Colonic mucosa (tissue), 4 donors: ENCODE measurements around the gene CD200. TPM values are rescaled to one million over a fixed set of nuclear protein-coding genes. Genes with fewer than 3 reads are reported as not detected.

Source experiments
- DNase-seq: peaks from one replicate; pipeline ENCODE4 v3.0.0-alpha.2; 2020
- H3K27ac ChIP-seq: fragments of 200-600 bp; one replicate; pipeline ENCODE4 v1.8.0; 2021
- H3K27me3 ChIP-seq: fragments of 200-600 bp; one replicate; pipeline ENCODE4 v1.8.0; 2021
- H3K36me3 ChIP-seq: fragments of 200-600 bp; one replicate; pipeline ENCODE4 v1.8.0; 2021
- H3K4me1 ChIP-seq: fragments of 200-600 bp; one replicate; pipeline ENCODE4 v1.8.0; 2021; ENCODE audit warnings: mild to moderate bottlenecking
- H3K4me3 ChIP-seq: fragments of 200-600 bp; one replicate; pipeline ENCODE4 v1.8.0; 2021
- H3K9ac ChIP-seq, 2 donors: one replicate each; pipeline ENCODE4 v1.7.0; 2013; ENCODE audit warnings: control low read depth in 2 of 2, low read depth in 2 of 2, low read length in 2 of 2
- H3K9me3 ChIP-seq: fragments of 200-600 bp; one replicate; pipeline ENCODE4 v1.8.0; 2021
- intact Hi-C: fragments of 100-400 bp; cut with DNase I; formaldehyde crosslinking; loops from one replicate; pipeline ENCODE4 v1.14.1; 2022
- total RNA-seq, 2 donors: library from RNA; stranded (reverse); fragmentation: NEBNext Ultra II Directional in 1 of 2; extraction: Animal tissue kit (Norgen Biotek cat#: 25700) in 1 of 2; gene quantifications; one replicate each; pipeline ENCODE4 v1.2.1, GENCODE V29; 2021
- TF ChIP-seq, protein P1 (sequence below): fragments of 200-600 bp; IDR thresholded peaks from one replicate; pipeline ENCODE4 v1.8.0; 2022; ENCODE audit warnings: antibody characterized with exemption, mild to moderate bottlenecking
- donor health status: healthy.
- donor health status: DM: no; HTN: no; CAD: no.
- donor health status: DM: no; HTN: no; CAD: no.

Gene CD200
- total RNA-seq, 2 donors from 2014 or later, result 7.1 to 7.6 TPM

DNA sequence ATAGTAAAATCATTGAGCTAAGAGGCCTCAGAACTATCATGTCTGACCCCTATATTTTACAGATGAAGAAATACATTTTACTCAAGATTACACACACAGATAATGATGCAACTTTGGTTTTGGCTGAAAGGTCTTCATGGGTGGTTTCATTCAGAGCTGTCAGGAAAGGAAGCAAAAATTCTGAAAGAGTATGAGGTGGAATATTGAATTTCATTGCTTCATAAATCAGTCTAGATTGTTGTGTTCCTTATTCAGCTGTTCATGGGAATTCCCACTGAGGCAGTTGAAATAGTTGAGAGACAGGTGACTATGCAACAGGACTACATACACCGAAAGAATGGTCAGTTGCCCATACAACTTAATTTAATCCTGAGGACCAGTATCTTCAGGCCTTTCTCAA is 39.4 kb downstream of the CD200 start:
- no peaks in the 10 kb centered on the region for H3K27me3 ChIP-seq
- H3K9me3 ChIP-seq, result no peaks in the 10 kb centered on the region
- DNase-seq, result no peak
- intact Hi-C loops, result no loop called here
- TF ChIP-seq, protein P1, sequence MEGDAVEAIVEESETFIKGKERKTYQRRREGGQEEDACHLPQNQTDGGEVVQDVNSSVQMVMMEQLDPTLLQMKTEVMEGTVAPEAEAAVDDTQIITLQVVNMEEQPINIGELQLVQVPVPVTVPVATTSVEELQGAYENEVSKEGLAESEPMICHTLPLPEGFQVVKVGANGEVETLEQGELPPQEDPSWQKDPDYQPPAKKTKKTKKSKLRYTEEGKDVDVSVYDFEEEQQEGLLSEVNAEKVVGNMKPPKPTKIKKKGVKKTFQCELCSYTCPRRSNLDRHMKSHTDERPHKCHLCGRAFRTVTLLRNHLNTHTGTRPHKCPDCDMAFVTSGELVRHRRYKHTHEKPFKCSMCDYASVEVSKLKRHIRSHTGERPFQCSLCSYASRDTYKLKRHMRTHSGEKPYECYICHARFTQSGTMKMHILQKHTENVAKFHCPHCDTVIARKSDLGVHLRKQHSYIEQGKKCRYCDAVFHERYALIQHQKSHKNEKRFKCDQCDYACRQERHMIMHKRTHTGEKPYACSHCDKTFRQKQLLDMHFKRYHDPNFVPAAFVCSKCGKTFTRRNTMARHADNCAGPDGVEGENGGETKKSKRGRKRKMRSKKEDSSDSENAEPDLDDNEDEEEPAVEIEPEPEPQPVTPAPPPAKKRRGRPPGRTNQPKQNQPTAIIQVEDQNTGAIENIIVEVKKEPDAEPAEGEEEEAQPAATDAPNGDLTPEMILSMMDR, result no peak
- H3K4me3 ChIP-seq, result no peak overlapping the region
- H3K27ac ChIP-seq, result no peak overlapping the region
- no peak overlapping the region for H3K9ac ChIP-seq
- no peaks in the 10 kb centered on the region for H3K4me1 ChIP-seq
- no peaks in the 10 kb centered on the region for H3K36me3 ChIP-seq

DNA sequence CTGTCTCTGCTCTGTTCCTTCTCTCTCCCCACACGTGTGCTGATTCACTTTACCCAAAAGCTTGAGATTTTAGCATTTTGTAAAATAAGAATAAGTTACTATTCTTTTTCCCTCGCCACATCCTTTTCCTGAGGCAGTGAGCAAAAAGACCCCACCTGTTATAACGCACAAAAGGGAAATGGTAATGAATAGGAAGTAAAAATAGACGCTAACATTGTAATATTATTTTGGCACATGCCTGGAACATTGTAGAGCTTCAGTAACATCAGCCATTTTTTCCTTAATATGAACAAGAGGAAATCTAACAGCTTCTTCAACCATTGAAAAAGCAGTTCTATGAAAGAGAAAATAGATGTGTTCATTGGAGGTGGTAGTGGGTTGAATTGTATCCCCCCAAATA is 40.5 kb downstream of the CD200 start:
- Histone ChIP-seq H3K4me3 (no peak overlapping the region), H3K9ac (no peak overlapping the region), H3K9me3 (no peaks in the 10 kb centered on the region), H3K36me3 (no peaks in the 10 kb centered on the region), H3K27ac (no peak overlapping the region), H3K4me1 (no peaks in the 10 kb centered on the region), H3K27me3 (no peaks in the 10 kb centered on the region)
- intact Hi-C loops, result no loop called here
- no peak for DNase-seq
- TF ChIP-seq, protein P1, result no peak

DNA sequence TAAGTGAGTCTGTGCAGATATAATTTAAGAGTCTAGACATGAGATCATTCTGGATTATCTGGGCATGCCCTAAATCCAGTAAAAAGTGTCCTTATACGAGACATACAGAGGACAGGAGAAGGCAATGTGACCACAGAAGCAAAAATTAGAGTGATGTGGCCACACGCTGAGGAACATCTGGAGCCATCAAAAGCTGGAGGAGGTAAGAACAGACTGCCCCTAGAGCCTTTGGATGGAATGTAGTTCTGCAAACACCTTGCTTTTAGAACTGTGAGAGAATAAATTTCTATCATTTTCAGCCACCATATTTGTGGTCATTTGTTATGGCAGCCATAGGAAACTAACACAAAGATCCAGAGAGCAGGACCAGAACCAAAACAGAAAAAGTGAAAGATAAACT is 41.0 kb downstream of the CD200 start:
- H3K4me1 ChIP-seq, result no peaks in the 10 kb centered on the region
- no peak overlapping the region for H3K4me3 ChIP-seq
- no peaks in the 10 kb centered on the region for H3K27me3 ChIP-seq
- H3K9me3 ChIP-seq, result no peaks in the 10 kb centered on the region
- no peak for DNase-seq
- intact Hi-C loops, result no loop called here
- no peak overlapping the region for H3K9ac ChIP-seq
- H3K36me3 ChIP-seq, result no peaks in the 10 kb centered on the region
- TF ChIP-seq, protein P1, result no peak
- no peak overlapping the region for H3K27ac ChIP-seq

DNA sequence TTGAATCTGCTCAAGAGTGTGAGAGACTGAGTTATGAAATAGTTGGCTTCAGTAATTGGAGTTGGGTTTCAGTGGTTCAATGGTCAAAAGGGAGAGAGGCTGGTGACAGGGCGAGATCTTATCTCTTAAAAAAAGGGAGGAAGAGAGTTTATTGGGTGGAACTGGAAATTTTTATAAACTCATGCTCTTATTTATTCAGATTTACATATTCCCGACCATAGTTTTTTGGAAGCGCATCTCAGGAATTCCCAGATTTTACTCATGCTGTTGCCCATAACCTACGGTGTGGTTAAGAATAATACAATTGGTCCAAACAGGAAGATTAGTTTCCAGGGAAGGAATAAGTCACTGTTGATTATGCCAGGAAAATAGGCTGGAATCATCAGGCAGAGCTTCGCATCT is 41.4 kb downstream of the CD200 start:
- TF ChIP-seq, protein P1, result no peak
- Histone ChIP-seq H3K36me3 (no peaks in the 10 kb centered on the region), H3K27me3 (no peaks in the 10 kb centered on the region), H3K4me1 (no peaks in the 10 kb centered on the region), H3K9ac (no peak overlapping the region), H3K9me3 (no peaks in the 10 kb centered on the region), H3K4me3 (no peak overlapping the region), H3K27ac (no peak overlapping the region)
- intact Hi-C loops, result no loop called here
- DNase-seq, result no peak

DNA sequence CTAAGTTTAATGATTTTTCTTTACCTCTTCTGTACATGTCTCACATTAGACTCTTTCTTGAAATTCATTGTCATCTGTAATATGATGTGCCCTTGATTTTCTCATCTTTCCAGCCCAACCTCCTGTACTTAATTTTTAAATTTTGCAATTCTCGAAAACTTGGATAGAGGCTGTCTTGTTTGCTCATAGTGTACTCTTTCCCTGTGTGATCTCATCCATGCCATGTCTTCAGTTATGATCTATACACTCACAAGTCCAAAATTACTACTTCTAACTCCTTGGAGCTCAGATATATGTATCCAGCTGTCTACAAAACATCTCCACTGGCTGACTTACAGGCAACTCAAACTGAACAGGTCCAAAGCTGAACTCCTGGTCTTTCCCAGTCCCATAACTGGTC is 42.2 kb downstream of the CD200 start:
- TF ChIP-seq, protein P1, result no peak
- no peak overlapping the region for H3K27ac ChIP-seq
- no peak overlapping the region for H3K9ac ChIP-seq
- no peaks in the 10 kb centered on the region for H3K27me3 ChIP-seq
- no peak overlapping the region for H3K4me3 ChIP-seq
- H3K9me3 ChIP-seq, result no peaks in the 10 kb centered on the region
- H3K36me3 ChIP-seq, result no peaks in the 10 kb centered on the region
- intact Hi-C loops, result no loop called here
- DNase-seq, result no peak
- H3K4me1 ChIP-seq, result no peaks in the 10 kb centered on the region
